HG02884 (cell line): ENCODE results near the gene THBS3.
"Not testable (repeated sequence)": the region's sequence is repeated elsewhere in the genome, so short reads cannot be mapped to it uniquely, and the experiment has no call there.

Experiments used
- ATAC-seq: cut with Tn5 transposase; IDR thresholded peaks from one replicate; pipeline ENCODE4 v1.9.1; 2021; ENCODE audit warnings: mild to moderate bottlenecking, moderate library complexity; ENCODE audit not compliant: unreplicated experiment

THBS3 gene

GRCh38 chr1:155191904-155192303 is 15.8 kb downstream of the THBS3 start:
- no peak for ATAC-seq

- not testable (repeated sequence) for ATAC-seq
These were observed 17.8 kb downstream of the THBS3 start for GRCh38 chr1:155189926-155190325.

GRCh38 chr1:155188268-155188667 is 19.4 kb downstream of the THBS3 start:
- no peak for ATAC-seq

- ATAC-seq, result no peak
These were observed 20.2 kb downstream of the THBS3 start for GRCh38 chr1:155187456-155187891.

- ATAC-seq, result no peak
These were observed 20.8 kb downstream of the THBS3 start for GRCh38 chr1:155186794-155187455.

- ATAC-seq, result no peak
These were observed 21.5 kb downstream of the THBS3 start for GRCh38 chr1:155186067-155186793.

- ATAC-seq, result no peak
These were observed 22.0 kb downstream of the THBS3 start for GRCh38 chr1:155185783-155186066.

GRCh38 chr1:155184835-155185782 is 22.6 kb downstream of the THBS3 start:
- no peak for ATAC-seq

- ATAC-seq, result no peak
These were observed 23.3 kb downstream of the THBS3 start for GRCh38 chr1:155184351-155184811.

GRCh38 chr1:155183775-155184221 is 23.9 kb downstream of the THBS3 start:
- ATAC-seq, result no peak

GRCh38 chr1:155182052-155182550 is 25.6 kb downstream of the THBS3 start:
- no peak for ATAC-seq

- ATAC-seq, result no peak
These were observed 26.2 kb downstream of the THBS3 start for GRCh38 chr1:155181371-155182051.

- no peak for ATAC-seq
These were observed 28.3 kb downstream of the THBS3 start for GRCh38 chr1:155179112-155180031.

- ATAC-seq, result no peak
These were observed 29.1 kb downstream of the THBS3 start for GRCh38 chr1:155178441-155179111.

GRCh38 chr1:155177918-155178281 is 29.8 kb downstream of the THBS3 start:
- ATAC-seq, result no peak

GRCh38 chr1:155177192-155177917 is 30.3 kb downstream of the THBS3 start:
- no peak for ATAC-seq

- no peak for ATAC-seq
These were observed 31.1 kb downstream of the THBS3 start for GRCh38 chr1:155176544-155177071.

- no peak for ATAC-seq
These were observed 31.7 kb downstream of the THBS3 start for GRCh38 chr1:155175927-155176371.
